Breast epithelium (tissue), 3 donors: ENCODE results near the gene AHSP.

ENCODE experiments used
- CTCF ChIP-seq, 3 donors: fragments of 450-650 bp; IDR thresholded peaks; one replicate each; pipeline ENCODE4 v1.5.1; 2016 to 2017; ENCODE audit warnings: antibody characterized with exemption in 3 of 3, mild to moderate bottlenecking in 3 of 3, moderate library complexity in 3 of 3
- POLR2A ChIP-seq: fragments of 450-650 bp; IDR thresholded peaks from one replicate; pipeline ENCODE4 v1.6.1; 2016; ENCODE audit warnings: antibody characterized with exemption, mild to moderate bottlenecking, moderate library complexity

- TF ChIP-seq POLR2A, result no peak
- no peak for TF ChIP-seq CTCF (IDR thresholded peaks at IDR 0.05)
Measured at GRCh38 chr16:31529108-31529936, 1.6 kb downstream of the AHSP start.
